Measurements from ENCODE around the gene MACROD2.

GRCh38 chr20:14860410-14860814 lies 865.1 kb downstream of the MACROD2 start:
- no peak for TF ChIP-seq PATZ1 (CRISPR knock-in tag; IDR thresholded peaks at IDR 0.05; ENCODE audit: borderline replicate concordance)
- no peak for TF ChIP-seq PPARA (CRISPR knock-in tag; IDR thresholded peaks at IDR 0.05; ENCODE audit: borderline replicate concordance)
- no peak for TF ChIP-seq CSRNP3 (CRISPR knock-in tag; IDR thresholded peaks at IDR 0.05)
- no peak for TF ChIP-seq OSR1 (CRISPR knock-in tag; IDR thresholded peaks at IDR 0.05)
- no peak for TF ChIP-seq CREB5 (CRISPR knock-in tag; IDR thresholded peaks at IDR 0.05; ENCODE audit: low read depth)
- TF ChIP-seq ZFP30 (CRISPR knock-in tag; IDR thresholded peaks at IDR 0.05) = no peak
- TF ChIP-seq TCF4 (CRISPR knock-in tag; IDR thresholded peaks at IDR 0.05; ENCODE audit: borderline replicate concordance) = no peak
- no peak for TF ChIP-seq RARB (CRISPR knock-in tag; IDR thresholded peaks at IDR 0.05)
- TF ChIP-seq ESRRG (CRISPR knock-in tag; IDR thresholded peaks at IDR 0.05) = no peak
- no peak for TF ChIP-seq POU6F1 (CRISPR knock-in tag; IDR thresholded peaks at IDR 0.05; ENCODE audit: borderline replicate concordance, low read depth)
